Fibroblast of skin of left quadriceps (primary cell): Measurements from ENCODE around the gene TMEM92.
"Not testable (repeated sequence)": the region's sequence is repeated elsewhere in the genome, so short reads cannot be mapped to it uniquely, and the experiment has no call there.

Source experiments
- DNase-seq, 2 experiments: peaks; one replicate each; pipeline ENCODE4 v3.0.0-alpha.2; 2013; ENCODE audit warnings: low read depth in 2 of 2

Gene TMEM92

DNA sequence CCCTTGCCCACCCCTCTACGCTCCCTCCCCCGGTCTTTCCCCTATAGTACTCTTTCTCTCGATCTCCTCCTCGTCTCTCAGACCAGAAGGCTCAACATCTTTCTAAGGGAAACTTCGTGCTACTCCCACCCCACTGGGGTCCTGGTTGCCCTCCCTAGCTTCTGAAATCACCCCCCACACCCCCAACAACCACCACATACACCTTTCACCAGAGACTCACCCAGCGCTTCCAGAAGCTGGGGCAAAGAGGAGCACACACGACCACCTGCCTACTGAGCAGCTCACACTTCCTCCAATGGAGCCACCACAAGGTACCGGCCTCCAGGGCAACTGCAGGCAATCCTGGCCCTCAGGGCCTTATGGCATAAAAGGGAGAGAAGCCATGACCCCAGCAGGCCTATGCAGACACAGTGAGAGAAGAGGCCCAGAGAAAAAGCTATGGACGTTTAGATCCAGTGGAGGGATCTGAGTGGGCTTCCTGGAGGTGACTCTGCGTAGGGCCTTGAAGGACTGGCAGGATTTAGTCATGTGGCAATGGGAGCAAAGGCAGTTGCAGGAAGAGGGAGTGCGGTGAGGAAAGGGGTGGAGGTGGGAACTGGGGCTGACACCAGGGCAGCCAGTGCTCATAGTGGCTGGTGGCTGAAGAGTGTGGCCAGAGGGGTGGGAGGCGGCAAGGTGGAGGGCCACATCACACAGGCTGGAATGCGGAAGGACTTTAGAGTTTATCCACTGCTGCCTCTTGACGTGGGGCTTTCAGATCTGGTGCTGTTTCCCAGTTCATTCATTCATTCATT, 12.1 kb upstream of the TMEM92 start:
- DNase-seq: no peak

- DNase-seq: no peak
These were observed 10.7 kb upstream of the TMEM92 start for GRCh38 chr17:50263331-50264262.

GRCh38 chr17:50264263-50265113, 9.8 kb upstream of the TMEM92 start:
- DNase-seq: no peak

- DNase-seq: no peak
These were observed 9.1 kb upstream of the TMEM92 start for GRCh38 chr17:50265212-50265611.

- DNase-seq: no peak
These were observed 8.5 kb upstream of the TMEM92 start for GRCh38 chr17:50265690-50266315.

DNA sequence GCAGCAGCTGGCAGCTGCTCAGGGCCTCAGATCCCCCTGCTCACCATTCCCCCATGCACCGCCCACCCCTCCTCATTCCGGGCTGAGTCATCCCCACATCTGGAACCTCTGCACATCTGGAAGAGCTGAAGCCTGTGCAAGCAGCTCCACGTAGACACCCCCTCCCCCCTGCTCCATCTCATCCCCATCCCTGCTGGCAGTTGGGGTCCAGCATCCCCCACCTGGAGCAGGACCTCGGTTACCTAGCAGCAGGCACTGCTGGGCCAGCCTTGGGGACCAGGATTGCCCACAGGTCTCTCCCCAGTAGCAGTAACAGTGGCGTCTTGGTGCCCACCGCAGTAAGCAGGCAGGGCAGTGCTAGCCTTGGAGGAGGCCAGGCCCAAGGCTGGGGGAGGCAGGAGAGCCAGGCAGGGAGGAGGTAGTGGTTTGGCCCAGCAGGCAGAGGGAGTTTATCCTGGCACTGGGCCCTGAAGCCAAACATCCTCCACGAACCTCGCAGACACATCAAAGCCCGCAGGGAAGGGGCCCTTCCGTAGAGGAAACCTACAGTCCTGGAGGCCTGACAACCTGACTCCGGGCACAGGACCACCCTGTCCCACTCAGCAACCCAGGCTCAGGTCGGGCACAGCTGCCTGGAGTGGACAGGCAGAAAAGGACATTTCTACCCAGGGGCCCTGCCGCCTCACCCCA, 7.7 kb upstream of the TMEM92 start:
- peak; percentile 75 to 77 for DNase-seq

- DNase-seq: no peak
These were observed 7.0 kb upstream of the TMEM92 start for GRCh38 chr17:50267074-50267841.

GRCh38 chr17:50268026-50268425, 6.2 kb upstream of the TMEM92 start:
- DNase-seq: no peak

DNA sequence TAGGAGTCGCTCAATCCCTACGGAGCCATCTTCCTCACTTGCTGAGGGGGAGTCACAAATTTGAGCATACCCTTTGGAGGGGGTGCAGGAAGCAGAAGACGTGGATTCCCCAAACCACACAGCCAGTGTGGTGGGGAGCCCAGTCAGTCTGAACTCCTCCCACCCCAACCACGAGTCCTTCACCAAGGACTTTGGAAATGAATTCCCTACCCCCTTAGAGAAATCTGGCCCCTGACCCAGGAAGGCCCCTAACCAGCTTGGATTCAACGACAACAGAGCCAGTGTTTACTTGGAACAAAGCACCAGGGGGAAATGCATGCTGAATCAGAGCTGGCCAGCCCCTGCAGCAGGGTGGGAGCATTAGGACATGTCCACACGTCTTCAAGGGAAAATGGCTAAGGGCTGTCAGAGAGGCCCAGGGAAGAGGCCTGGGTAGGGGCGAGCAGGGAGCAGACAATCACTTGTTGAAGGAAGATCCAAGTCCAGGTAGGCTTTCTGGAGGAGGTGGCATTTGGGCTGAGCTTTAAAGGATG, 5.5 kb upstream of the TMEM92 start:
- DNase-seq: no peak

- peak; percentile 62 to 68 for DNase-seq
These were observed 4.5 kb upstream of the TMEM92 start for GRCh38 chr17:50269477-50270434.

DNA sequence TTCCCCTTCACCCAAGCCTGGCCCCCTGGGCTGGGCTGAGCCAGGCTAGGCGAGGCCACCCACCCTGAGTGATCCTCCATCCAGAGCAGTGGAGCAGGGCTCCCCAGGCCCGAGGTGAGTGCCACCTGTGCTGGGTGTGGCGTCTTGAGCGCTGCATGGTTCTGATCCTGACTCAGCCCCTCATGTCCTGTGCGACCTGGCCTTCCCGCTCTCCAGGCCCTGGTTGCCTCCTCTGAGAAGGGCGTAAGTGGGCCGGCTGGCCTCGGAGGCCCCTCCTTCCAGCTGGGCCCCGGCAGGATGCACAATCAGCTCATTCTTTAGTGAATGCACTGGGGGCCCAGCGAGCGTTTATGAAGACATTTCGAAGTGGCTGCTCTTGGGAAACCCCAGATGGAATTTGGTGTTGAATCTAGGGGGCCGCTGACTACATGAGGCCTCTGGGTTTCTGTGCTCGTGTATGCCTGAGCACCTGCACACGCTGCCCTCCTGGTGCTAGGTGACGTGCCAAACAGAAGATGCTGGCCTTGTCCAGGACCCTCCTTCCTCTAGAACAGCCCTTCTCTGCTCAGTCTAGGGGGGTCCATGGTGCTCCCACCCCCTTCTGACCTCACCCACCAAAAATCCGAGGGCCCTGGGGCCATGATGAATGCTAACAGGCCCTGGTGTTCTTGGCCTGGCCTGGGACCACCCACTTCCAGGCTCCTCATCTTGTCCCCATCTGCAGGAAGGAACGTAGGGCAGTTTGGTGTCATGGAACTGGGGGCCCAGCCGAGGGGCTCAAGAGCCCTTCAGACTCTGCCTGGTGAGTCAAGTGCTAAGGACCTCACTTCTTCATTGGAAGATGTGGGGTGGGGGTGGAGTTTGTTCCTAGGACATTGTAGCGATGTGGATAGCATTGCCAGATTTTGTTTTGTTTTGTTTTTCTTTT, 3.6 kb upstream of the TMEM92 start:
- DNase-seq: peak; percentile 66 to 73

- not testable (repeated sequence) for DNase-seq
These were observed 2.9 kb upstream of the TMEM92 start for GRCh38 chr17:50271363-50271750.

GRCh38 chr17:50272246-50272645, 2.0 kb upstream of the TMEM92 start:
- DNase-seq: no peak

DNA sequence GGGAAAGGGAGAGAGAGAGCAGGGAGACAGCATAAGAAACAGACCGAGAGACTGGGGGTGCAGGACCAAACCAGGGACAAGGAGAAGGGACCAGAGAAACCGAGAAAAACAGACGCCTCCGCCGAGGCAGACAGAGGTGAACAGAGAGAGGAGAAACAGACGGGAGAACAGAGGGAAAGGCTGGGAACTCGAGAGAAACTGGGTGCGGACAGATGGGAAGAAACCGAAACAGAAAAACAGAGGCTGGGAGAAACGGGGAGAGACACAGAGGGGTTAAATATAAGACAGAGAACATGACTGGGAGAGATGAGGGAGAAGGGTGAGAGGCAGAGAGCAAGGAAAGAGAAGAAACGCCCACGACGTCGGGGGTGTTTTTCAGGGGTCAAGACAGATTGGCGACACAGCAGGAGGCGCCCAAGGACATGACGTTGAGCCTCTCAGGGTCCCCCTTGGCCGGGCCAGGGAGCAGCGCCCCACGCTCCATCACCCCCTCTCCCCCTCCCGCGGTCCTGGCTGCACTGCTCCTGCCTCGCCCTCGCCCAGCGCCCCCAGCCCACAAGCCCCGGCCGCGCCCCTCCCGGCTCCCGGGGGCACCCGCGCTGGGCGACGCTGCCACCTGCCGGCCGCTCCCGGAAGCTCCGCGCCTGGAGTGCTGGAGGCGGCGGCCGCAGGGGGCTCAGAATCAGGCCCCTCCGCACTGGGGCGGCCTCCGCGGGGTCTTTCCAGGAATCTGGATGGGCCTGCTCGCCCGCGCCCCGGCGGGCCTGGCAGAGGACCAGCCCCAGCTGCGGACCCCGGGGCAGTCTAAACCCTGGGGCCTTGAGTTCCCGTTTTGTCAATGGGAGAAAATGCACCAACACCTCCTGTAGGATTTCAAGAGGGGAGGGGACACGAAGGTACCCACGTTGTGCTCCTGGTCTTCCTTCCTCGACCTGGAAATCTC, 1.3 kb upstream of the TMEM92 start:
- DNase-seq: no peak

DNA sequence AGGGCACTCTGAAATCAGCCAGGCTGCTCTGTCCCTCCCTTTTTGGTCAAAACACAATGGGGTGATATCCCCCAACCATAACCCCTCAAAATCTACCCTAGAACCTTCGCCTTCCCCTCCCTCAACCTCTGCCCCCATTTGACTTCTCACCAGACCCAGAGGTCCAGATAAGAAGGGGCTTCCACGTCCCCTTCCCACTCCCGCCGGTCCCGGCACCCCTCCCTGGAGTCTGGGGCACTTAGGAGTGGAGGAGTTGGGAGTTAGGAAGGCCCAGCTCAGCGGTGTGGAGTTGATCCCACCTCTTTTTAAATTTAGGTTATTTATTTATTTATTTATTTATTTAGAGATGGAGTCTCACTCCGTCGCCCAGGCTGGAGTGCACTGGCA, 619 bp upstream of the TMEM92 start:
- no peak for DNase-seq

DNA sequence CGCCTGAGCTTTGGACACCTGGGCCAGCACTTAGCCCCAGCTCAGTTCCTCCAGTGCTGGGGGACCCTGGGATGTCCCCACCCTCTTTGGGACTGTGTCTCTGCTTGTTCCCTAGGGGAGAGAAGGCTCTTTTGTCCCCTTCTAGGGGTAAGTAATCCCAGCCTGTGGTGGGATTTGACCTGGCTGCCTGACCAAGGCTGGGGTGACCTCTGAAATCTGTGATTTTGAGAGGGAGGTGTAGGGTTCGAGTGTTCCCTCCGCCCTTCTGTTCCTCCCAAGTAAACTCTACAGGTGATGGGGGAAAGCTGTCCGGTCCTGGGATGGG, 593 bp downstream of the TMEM92 start:
- DNase-seq: no peak

DNA sequence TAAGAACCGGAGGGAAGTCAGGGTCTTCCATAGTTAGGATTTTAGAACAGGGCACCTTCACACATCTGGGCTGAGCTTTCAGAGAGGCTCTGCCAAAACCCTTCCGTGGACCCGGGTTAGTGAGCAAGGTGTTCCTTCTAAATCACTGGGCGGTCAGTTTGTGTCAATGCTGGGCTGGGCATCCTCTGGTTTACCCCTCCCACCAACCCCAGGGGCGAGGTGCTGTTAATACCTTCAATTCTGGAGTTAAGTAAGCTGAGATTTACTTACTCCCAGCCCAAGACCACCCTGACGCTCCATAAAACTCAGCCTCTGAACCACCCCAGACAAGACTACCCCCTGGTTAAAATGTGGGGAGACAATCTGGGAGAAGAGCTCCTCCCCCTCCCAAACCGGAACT, 1.0 kb downstream of the TMEM92 start:
- DNase-seq: no peak
